Left lung (tissue), 10 donors: ENCODE results near the gene CALML6. TPM values are rescaled to one million over a fixed set of nuclear protein-coding genes. Genes with fewer than 3 reads are reported as not detected.
A peak's percentile ranks its signal among the peaks of the same experiment; 100 is the strongest.

Experiments
- ATAC-seq: fragments of 200-7000 bp; cut with Tn5 transposase; one replicate; pipeline ENCODE4 v1.9.1; 2020; ENCODE audit warnings: moderate library complexity
- DNase-seq, 4 donors: peaks; one replicate each; pipeline ENCODE4 v3.0.0-alpha.2; 2013 to 2020
- H3K27ac ChIP-seq, 2 donors: fragments of 200-600 bp; sonication (generic) in 1 of 2; one replicate each; pipeline versions ENCODE4 v1.5.0 to v1.8.0; 2020 to 2021
- H3K27me3 ChIP-seq, 2 donors: fragments of 200-600 bp; sonication (generic) in 1 of 2; one replicate each; pipeline versions ENCODE4 v1.5.0 to v1.8.0; 2020 to 2021
- H3K36me3 ChIP-seq, 2 donors: fragments of 200-600 bp; sonication (generic) in 1 of 2; one replicate each; pipeline versions ENCODE4 v1.5.0 to v1.8.0; 2020 to 2021
- H3K4me1 ChIP-seq, 2 donors: fragments of 200-600 bp; one replicate each; pipeline ENCODE4 v1.8.0; 2021
- H3K4me3 ChIP-seq, 2 donors: fragments of 200-600 bp; sonication (generic) in 1 of 2; one replicate each; pipeline versions ENCODE4 v1.5.0 to v1.8.0; 2020 to 2021; ENCODE audit warnings: mild to moderate bottlenecking in 1 of 2
- H3K9me3 ChIP-seq, 2 donors: fragments of 200-600 bp; sonication (generic) in 1 of 2; one replicate each; pipeline versions ENCODE4 v1.5.0 to v1.8.0; 2020 to 2021
- intact Hi-C, 2 donors: fragments of 100-400 bp; cut with DNase I; formaldehyde crosslinking; loops; one replicate each; pipeline versions ENCODE4 v1.11.2 to v1.14.2; 2022
- polyA plus RNA-seq, 6 donors: library from polyadenylated mRNA; unstranded; fragments of 120-200 nt; gene quantifications; one replicate each; pipeline ENCODE4 v1.2.1, GENCODE V29; 2013; ENCODE audit not compliant: insufficient read length in 6 of 6
- total RNA-seq, 2 donors: library from RNA; stranded (reverse); fragmentation: NEBNext Ultra II Directional; extraction: Animal tissue kit (Norgen Biotek cat#: 25700); gene quantifications; one replicate each; pipeline ENCODE4 v1.2.1, GENCODE V29; 2021
- TF ChIP-seq, protein P1 (sequence below), 2 donors: fragments of 200-600 bp; sonication (generic) in 1 of 2; IDR thresholded peaks; one replicate each; pipeline versions ENCODE4 v1.5.0 to v1.8.0; 2021; ENCODE audit warnings: antibody characterized with exemption in 2 of 2
- donor health status: DM: no; HTN: yes; CAD: no.
- donor health status: DM: no; HTN: no; CAD: no.

Gene CALML6
- total and polyA plus RNA-seq, 8 donors: 0.67 to 1.5 (median 0.91) TPM

DNA sequence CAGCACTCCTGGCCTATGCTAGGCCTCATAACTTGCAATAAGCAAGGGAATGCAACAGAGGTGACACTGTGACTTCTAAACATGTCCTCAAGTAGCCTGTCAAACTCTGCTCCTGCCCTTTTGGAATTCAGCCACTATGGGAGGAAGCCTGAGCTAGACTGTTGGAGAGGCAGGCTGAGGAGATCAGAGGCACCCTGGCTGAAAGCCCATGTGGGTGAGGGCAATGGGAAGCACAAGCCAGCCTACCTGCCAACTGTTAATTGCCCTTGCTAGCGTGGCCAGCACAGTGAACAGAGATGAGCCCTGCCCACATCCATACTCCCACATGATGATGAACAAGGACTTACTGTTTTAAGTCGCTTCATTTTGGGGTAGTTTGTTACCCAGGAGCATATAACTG lies 41.9 kb upstream of the CALML6 start:
- ATAC-seq (peak; percentile 83), DNase-seq (peak in 1 of 4 donors; percentile 63)
- H3K27ac ChIP-seq: no peak overlapping the region

DNA sequence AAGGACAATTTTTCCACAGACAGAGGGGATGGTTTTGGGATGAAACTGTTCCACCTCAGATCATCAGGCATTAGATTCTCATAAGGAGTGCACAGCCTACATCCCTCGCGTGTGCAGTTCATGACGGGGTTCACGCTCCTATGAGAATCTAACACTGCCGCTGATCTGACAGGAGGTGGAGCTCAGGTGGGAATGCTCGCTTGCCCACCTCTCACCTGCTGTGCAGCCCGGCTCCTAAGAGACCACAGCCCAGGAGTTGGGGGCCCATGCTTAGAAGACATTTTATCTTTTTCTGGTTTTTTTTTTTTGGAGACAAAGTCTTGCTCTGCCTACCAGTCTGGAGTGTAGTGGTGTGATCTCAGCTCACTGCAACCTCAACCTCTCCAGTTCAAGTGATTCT lies 40.2 kb upstream of the CALML6 start:
- intact Hi-C loops: no loop called here
- no peak for DNase-seq
- TF ChIP-seq, protein P1, sequence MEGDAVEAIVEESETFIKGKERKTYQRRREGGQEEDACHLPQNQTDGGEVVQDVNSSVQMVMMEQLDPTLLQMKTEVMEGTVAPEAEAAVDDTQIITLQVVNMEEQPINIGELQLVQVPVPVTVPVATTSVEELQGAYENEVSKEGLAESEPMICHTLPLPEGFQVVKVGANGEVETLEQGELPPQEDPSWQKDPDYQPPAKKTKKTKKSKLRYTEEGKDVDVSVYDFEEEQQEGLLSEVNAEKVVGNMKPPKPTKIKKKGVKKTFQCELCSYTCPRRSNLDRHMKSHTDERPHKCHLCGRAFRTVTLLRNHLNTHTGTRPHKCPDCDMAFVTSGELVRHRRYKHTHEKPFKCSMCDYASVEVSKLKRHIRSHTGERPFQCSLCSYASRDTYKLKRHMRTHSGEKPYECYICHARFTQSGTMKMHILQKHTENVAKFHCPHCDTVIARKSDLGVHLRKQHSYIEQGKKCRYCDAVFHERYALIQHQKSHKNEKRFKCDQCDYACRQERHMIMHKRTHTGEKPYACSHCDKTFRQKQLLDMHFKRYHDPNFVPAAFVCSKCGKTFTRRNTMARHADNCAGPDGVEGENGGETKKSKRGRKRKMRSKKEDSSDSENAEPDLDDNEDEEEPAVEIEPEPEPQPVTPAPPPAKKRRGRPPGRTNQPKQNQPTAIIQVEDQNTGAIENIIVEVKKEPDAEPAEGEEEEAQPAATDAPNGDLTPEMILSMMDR (IDR thresholded peaks at IDR 0.05): no peak

More for the DNA sequence above, 41.9 kb upstream of the CALML6 start:
- H3K4me3 ChIP-seq: no peak overlapping the region
- TF ChIP-seq, protein P1 (IDR thresholded peaks at IDR 0.05): no peak
- peaks cover 0 to 40% of the 10 kb centered on the region in 2 donors for H3K36me3 ChIP-seq
- H3K4me1 ChIP-seq: peaks cover 18 to 100% of the 10 kb centered on the region in 2 donors
- intact Hi-C loops: no loop called here
- H3K27me3 ChIP-seq: no peaks in the 10 kb centered on the region
- no peaks in the 10 kb centered on the region for H3K9me3 ChIP-seq

DNA sequence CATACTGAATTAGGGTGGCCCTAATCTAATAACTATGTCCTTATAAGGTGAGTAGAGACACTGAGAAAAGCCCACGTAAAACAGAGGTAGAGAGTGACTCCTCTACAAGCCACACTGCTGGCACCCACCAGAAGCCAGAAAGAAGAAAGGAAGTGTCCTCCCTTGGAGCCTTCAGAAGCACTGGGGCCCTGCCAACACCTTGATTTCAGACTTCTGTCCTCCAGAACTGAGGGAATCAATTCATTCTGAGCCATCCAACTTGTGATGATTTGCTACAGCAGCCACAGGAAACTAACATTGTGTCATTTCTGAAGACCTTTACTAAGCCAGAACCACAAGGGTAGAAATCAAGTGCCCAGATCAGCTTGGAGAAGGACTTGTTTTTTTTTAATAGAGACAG lies 39.1 kb upstream of the CALML6 start:
- no peak overlapping the region for H3K4me3 ChIP-seq
- intact Hi-C loops: no loop called here
- DNase-seq (no peak), ATAC-seq (no peak)
- H3K27me3 ChIP-seq: no peaks in the 10 kb centered on the region
- no peaks in the 10 kb centered on the region for H3K9me3 ChIP-seq
- peaks cover 0 to 51% of the 10 kb centered on the region in 2 donors for H3K36me3 ChIP-seq
- peak overlapping the region in 1 of 2 donors; percentile 25 for H3K27ac ChIP-seq
- H3K4me1 ChIP-seq: peaks cover 14 to 97% of the 10 kb centered on the region in 2 donors
- TF ChIP-seq, protein P1 (IDR thresholded peaks at IDR 0.05): no peak

More for the DNA sequence above, 40.2 kb upstream of the CALML6 start:
- Histone ChIP-seq H3K4me3 (no peak overlapping the region), H3K36me3 (peaks cover 0 to 51% of the 10 kb centered on the region in 2 donors), H3K27ac (no peak overlapping the region), H3K9me3 (no peaks in the 10 kb centered on the region), H3K4me1 (peaks cover 16 to 99% of the 10 kb centered on the region in 2 donors), H3K27me3 (no peaks in the 10 kb centered on the region)
- no peak for ATAC-seq

DNA sequence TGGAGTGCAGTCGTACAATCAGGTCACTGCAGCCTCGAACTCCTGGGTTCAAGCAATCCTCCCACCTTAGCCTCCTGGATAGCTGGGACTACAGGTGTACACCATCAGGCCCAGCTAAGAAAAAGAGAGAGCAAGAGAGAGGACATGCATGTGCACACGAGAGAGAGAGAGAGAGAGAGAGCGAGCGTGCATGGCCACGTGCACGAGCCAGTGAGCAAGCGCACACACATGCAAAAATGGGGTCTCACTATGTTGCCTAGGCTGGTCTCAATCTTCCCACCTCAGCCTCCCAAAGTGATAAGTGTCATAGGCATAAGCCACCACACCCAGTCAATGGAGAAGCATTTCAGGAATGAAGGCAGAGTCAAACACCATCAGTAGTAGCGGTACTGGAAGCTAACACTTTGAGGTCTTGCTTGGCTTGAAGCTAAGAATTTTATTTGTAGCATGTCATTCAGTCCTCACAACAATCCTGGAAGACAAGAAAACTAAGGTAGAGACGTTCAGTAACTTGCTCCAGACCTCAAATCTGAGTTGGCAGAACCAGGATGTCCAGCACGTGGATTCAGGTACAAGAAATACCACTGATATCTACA lies 38.6 kb upstream of the CALML6 start:
- no peak for DNase-seq
- no peak for ATAC-seq
- Histone ChIP-seq H3K9me3 (no peaks in the 10 kb centered on the region), H3K4me3 (no peak overlapping the region), H3K36me3 (peaks cover 0 to 51% of the 10 kb centered on the region in 2 donors), H3K27ac (no peak overlapping the region), H3K27me3 (no peaks in the 10 kb centered on the region), H3K4me1 (peaks cover 19 to 97% of the 10 kb centered on the region in 2 donors)
- TF ChIP-seq, protein P1 (IDR thresholded peaks at IDR 0.05): no peak
- intact Hi-C loops: no loop called here

DNA sequence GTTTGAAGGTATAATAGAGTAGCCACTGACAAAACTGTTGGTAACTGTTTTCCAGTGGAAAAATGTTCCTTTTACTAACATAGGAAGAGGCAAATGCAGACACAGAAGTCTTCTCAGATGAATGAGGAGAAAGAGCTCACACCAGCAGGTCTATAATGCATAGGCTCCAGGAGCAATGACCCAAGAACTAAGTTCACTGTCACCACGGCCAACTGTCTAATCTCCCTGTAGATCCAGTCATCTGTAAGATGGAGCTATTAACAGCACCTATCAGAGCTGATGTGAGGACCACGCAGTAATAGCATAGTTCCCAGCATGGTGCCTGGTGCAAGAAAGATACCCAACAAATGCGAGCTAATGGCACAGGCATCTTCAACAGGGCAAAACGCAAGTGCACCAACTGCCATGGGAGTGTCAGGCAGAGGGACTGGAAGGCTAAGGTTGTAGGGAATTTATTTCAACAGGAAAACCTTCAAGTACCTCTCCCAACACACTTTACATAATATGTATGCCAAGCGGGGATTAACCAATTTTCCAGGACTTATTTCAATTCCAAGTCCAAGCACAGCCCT lies 37.1 kb upstream of the CALML6 start:
- Histone ChIP-seq H3K9me3 (no peaks in the 10 kb centered on the region), H3K27me3 (no peaks in the 10 kb centered on the region), H3K4me3 (no peak overlapping the region), H3K27ac (no peak overlapping the region), H3K36me3 (peaks cover 0 to 41% of the 10 kb centered on the region in 2 donors), H3K4me1 (peaks cover 22 to 97% of the 10 kb centered on the region in 2 donors)
- intact Hi-C loops: no loop called here
- no peak for DNase-seq
- TF ChIP-seq, protein P1 (IDR thresholded peaks at IDR 0.05): no peak
- ATAC-seq: no peak
